ENCODE results near the gene TSHZ2.

TSHZ2 gene

GRCh38 chr20:53247468-53248103, 275.4 kb downstream of the TSHZ2 start:
- peak; percentile 57 for DNase-seq (ENCODE audit: low spot score)

GRCh38 chr20:53250456-53250855, 278.3 kb downstream of the TSHZ2 start:
- DNase-seq (ENCODE audit: low spot score): no peak

GRCh38 chr20:53252002-53252401, 279.8 kb downstream of the TSHZ2 start:
- no peak for DNase-seq (ENCODE audit: low spot score)

GRCh38 chr20:53253668-53254067, 281.5 kb downstream of the TSHZ2 start:
- DNase-seq (ENCODE audit: low spot score): no peak

GRCh38 chr20:53255102-53255710, 283.0 kb downstream of the TSHZ2 start:
- no peak for DNase-seq (ENCODE audit: low spot score)

GRCh38 chr20:53258741-53259140, 286.6 kb downstream of the TSHZ2 start:
- no peak for DNase-seq (ENCODE audit: low spot score)

- no peak for DNase-seq (ENCODE audit: low spot score)
These were observed 288.0 kb downstream of the TSHZ2 start for GRCh38 chr20:53260168-53260567.

GRCh38 chr20:53260591-53260990, 288.4 kb downstream of the TSHZ2 start:
- no peak for DNase-seq (ENCODE audit: low spot score)

- DNase-seq (ENCODE audit: low spot score): no peak
These were observed 290.2 kb downstream of the TSHZ2 start for GRCh38 chr20:53262365-53262764.

GRCh38 chr20:53263554-53264438, 291.6 kb downstream of the TSHZ2 start:
- no peak for DNase-seq (ENCODE audit: low spot score)

- DNase-seq (ENCODE audit: low spot score): no peak
These were observed 292.4 kb downstream of the TSHZ2 start for GRCh38 chr20:53264604-53265003.

GRCh38 chr20:53265304-53265875, 293.2 kb downstream of the TSHZ2 start:
- no peak for DNase-seq (ENCODE audit: low spot score)

- DNase-seq (ENCODE audit: low spot score): no peak
These were observed 297.2 kb downstream of the TSHZ2 start for GRCh38 chr20:53269380-53269779.

- no peak for DNase-seq (ENCODE audit: low spot score)
These were observed 298.7 kb downstream of the TSHZ2 start for GRCh38 chr20:53270792-53271375.

- DNase-seq (ENCODE audit: low spot score): no peak
These were observed 302.2 kb downstream of the TSHZ2 start for GRCh38 chr20:53274365-53274764.

- no peak for DNase-seq (ENCODE audit: low spot score)
These were observed 302.6 kb downstream of the TSHZ2 start for GRCh38 chr20:53274807-53275206.

- DNase-seq (ENCODE audit: low spot score): no peak
These were observed 304.0 kb downstream of the TSHZ2 start for GRCh38 chr20:53276143-53276542.

GRCh38 chr20:53278555-53278954, 306.4 kb downstream of the TSHZ2 start:
- no peak for DNase-seq (ENCODE audit: low spot score)

GRCh38 chr20:53279735-53280134, 307.6 kb downstream of the TSHZ2 start:
- no peak for DNase-seq (ENCODE audit: low spot score)

GRCh38 chr20:53281557-53282117, 309.5 kb downstream of the TSHZ2 start:
- DNase-seq (ENCODE audit: low spot score): no peak

- no peak for DNase-seq (ENCODE audit: low spot score)
These were observed 310.2 kb downstream of the TSHZ2 start for GRCh38 chr20:53282217-53282955.

All from activated CD4-positive, alpha-beta T cell treated with anti-CD3 and anti-CD28 coated beads, Interleukin-2, Interleukin-4, amounts not matched to agents 100 ng/mL and 50 ng/mL, durations not matched to agents 16 hours and 8 hours (primary cell).